Spleen (tissue), 11 donors: ENCODE measurements around the gene OPRM1. TPM values are rescaled to one million over a fixed set of nuclear protein-coding genes. Genes with fewer than 3 reads are reported as not detected.

ENCODE experiments used
- DNase-seq: peaks from one replicate; pipeline ENCODE4 v3.0.0-alpha.2; 2020
- H3K27ac ChIP-seq, 8 donors: fragments of 200-600 bp; sonication (generic) in 7 of 8; 1 replicate in 4 of 8; 2 replicates in 4 of 8; pipeline versions ENCODE4 v1.5.0 to v1.8.0; 2016 to 2021; ENCODE audit warnings: inconsistent platforms in 4 of 8, mild to moderate bottlenecking in 4 of 8, moderate library complexity in 1 of 8
- H3K27me3 ChIP-seq, 7 donors: fragments of 200-600 bp; sonication (generic) in 6 of 7; replicated peaks in 1 of 7; 1 replicate in 4 of 7; 2 replicates in 3 of 7; pipeline versions ENCODE4 v1.5.0 to v1.8.0; 2016 to 2021; ENCODE audit warnings: inconsistent platforms in 3 of 7, mild to moderate bottlenecking in 1 of 7
- H3K36me3 ChIP-seq, 6 donors: fragments of 200-600 bp; sonication (generic) in 5 of 6; 1 replicate in 4 of 6; 2 replicates in 2 of 6; pipeline versions ENCODE4 v1.5.0 to v1.8.0; 2016 to 2021; ENCODE audit warnings: inconsistent platforms in 2 of 6
- H3K4me1 ChIP-seq, 6 donors: fragments of 200-600 bp; sonication (generic) in 5 of 6; 1 replicate in 3 of 6; 2 replicates in 3 of 6; pipeline versions ENCODE4 v1.5.0 to v1.8.0; 2016 to 2021; ENCODE audit warnings: inconsistent platforms in 3 of 6
- H3K4me3 ChIP-seq, 8 donors: fragments of 200-600 bp; sonication (generic) in 7 of 8; 1 replicate in 4 of 8; 2 replicates in 4 of 8; pipeline versions ENCODE4 v1.5.0 to v1.8.0; 2016 to 2021; ENCODE audit warnings: inconsistent platforms in 4 of 8, mild to moderate bottlenecking in 4 of 8, moderate library complexity in 2 of 8
- H3K9me3 ChIP-seq, 8 donors: fragments of 200-600 bp; sonication (generic) in 7 of 8; 1 replicate in 4 of 8; 2 replicates in 4 of 8; pipeline versions ENCODE4 v1.5.0 to v1.8.0; 2016 to 2021; ENCODE audit warnings: inconsistent platforms in 4 of 8
- POLR2A ChIP-seq, 3 donors: fragments of 450-650 bp; IDR thresholded peaks; one replicate each; pipeline ENCODE4 v1.5.1; 2017; ENCODE audit warnings: antibody characterized with exemption in 3 of 3, mild to moderate bottlenecking in 1 of 3
- POLR2AphosphoS5 ChIP-seq, 3 donors: sonication (generic); formaldehyde crosslinking; IDR thresholded peaks; one replicate each; pipeline ENCODE4 v1.5.1; 2017; ENCODE audit warnings: antibody characterized with exemption in 3 of 3
- WGBS, 5 donors: extraction: QIAGEN DNeasy Blood & Tissue Kit in 3 of 5; methylation state at CpG; one replicate each; pipeline versions ENCODE4 v1.1.5 to v1.1.7; 2013 to 2018; 5-methylcytosine and 5-hydroxymethylcytosine counted together
- intact Hi-C: fragments of 100-400 bp; cut with DNase I; formaldehyde crosslinking; loops from one replicate; pipeline ENCODE4 v1.15.0; 2023; ENCODE audit warnings: low total_unique reads
- polyA plus RNA-seq, 3 donors: library from polyadenylated mRNA; stranded (reverse); fragments of 200-250 nt; gene quantifications; one replicate each; pipeline ENCODE4 v1.2.1, GENCODE V29; 2013
- total RNA-seq, 7 donors: library from RNA; depleted of rRNA in 3 of 7; stranded (reverse); fragments of >200 nt in 3 of 7; fragmentation: NEBNext Ultra II Directional in 4 of 7; extraction: Animal tissue kit (Norgen Biotek cat#: 25700) in 4 of 7; gene quantifications; one replicate each; pipeline versions ENCODE4 v1.1.0 to v1.2.1, GENCODE V29; 2016 to 2021
- TF ChIP-seq, protein P1 (sequence below), 11 experiments: fragments of 200-600 bp in 7 of 11; fragments of 450-650 bp in 4 of 11; sonication (generic) in 4 of 11; IDR thresholded peaks in 8 of 11; conservative IDR thresholded peaks in 3 of 11; 1 replicate in 7 of 11; 2 replicates in 4 of 11; pipeline versions ENCODE4 v1.4.0 to v1.8.0; 2016 to 2021; ENCODE audit warnings: antibody characterized with exemption in 11 of 11, inconsistent platforms in 4 of 11, mild to moderate bottlenecking in 1 of 11
- donor health status: healthy with polysubstance abuse.
- donor health status: DM: no; HTN: no; CAD: no; lungs with moderate emphysema.
- donor health status: DM: no; HTN: no; CAD: no.
- donor health status: Bipolar disorder and iron deficiency.
- donor health status: healthy.
- donor health status: DM: no; HTN: no; CAD: no.
- donor health status: DM: yes; HTN: yes; CAD: no.

The OPRM1 gene
- total and polyA plus RNA-seq, 10 donors = not detected

DNA sequence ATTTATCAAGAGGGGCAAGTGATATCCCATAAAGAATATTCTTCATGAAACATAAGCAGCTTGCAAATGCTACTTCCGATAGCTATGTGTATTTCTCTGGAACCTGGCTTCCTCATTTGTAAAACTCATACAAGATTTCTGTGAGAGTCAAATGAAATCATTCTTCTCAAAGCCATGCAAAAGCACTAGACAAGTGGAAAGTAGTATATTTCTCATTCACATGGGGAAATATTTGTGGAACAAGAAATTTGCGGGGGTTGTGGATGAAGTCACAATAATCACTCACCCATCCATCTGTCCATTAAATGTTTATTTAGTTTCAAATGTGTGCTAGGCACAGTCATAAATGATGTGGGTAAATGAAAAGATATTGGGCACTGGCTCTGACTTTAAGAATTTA is 167.1 kb downstream of the OPRM1 start:
- DNase-seq = no peak
- H3K4me1 ChIP-seq = no peaks in the 10 kb centered on the region
- H3K27me3 ChIP-seq = no peaks in the 10 kb centered on the region
- TF ChIP-seq, protein P1, sequence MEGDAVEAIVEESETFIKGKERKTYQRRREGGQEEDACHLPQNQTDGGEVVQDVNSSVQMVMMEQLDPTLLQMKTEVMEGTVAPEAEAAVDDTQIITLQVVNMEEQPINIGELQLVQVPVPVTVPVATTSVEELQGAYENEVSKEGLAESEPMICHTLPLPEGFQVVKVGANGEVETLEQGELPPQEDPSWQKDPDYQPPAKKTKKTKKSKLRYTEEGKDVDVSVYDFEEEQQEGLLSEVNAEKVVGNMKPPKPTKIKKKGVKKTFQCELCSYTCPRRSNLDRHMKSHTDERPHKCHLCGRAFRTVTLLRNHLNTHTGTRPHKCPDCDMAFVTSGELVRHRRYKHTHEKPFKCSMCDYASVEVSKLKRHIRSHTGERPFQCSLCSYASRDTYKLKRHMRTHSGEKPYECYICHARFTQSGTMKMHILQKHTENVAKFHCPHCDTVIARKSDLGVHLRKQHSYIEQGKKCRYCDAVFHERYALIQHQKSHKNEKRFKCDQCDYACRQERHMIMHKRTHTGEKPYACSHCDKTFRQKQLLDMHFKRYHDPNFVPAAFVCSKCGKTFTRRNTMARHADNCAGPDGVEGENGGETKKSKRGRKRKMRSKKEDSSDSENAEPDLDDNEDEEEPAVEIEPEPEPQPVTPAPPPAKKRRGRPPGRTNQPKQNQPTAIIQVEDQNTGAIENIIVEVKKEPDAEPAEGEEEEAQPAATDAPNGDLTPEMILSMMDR (IDR thresholded peaks at IDR 0.05 in 8 of 11, conservative IDR thresholded peaks at IDR 0.05 in 3 of 11) = no peak
- TF ChIP-seq POLR2AphosphoS5 (IDR thresholded peaks at IDR 0.05) = no peak
- no peak for TF ChIP-seq POLR2A (IDR thresholded peaks at IDR 0.05)
- intact Hi-C loops = no loop called here
- H3K27ac ChIP-seq = peak overlapping the region in 2 of 8 donors; percentile 2 to 18
- no peaks in the 10 kb centered on the region for H3K9me3 ChIP-seq
- no peak overlapping the region for H3K4me3 ChIP-seq
- 90 to 95% (median 93%) methylated on average over 2 of the region's 2 CpGs for WGBS, 5 donors
- H3K36me3 ChIP-seq = peaks cover 0 to 85% (median 2%) of the 10 kb centered on the region in 6 donors

DNA sequence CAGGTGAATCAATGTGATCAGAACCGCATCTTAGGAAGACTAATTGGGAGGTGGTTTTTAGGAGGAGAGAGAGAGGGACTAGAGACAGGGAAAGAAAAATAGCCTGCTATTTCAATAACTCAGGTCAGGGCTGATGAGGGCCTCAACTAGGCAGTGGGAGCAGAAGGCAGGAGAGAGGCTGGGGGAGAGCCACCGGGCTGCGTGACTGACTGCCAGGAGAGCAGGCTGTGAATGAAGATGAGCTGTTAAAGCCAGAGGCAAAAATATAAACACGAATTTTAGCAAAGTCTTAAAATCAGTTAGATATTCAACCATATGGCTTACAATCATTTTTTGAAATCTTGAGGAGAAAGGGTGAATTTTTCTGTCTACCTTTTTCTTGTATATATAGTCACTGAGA is 168.0 kb downstream of the OPRM1 start:
- no peaks in the 10 kb centered on the region for H3K4me1 ChIP-seq
- H3K36me3 ChIP-seq = peaks cover 0 to 88% (median 2%) of the 10 kb centered on the region in 6 donors
- intact Hi-C loops = no loop called here
- TF ChIP-seq, protein P1 (IDR thresholded peaks at IDR 0.05 in 8 of 11, conservative IDR thresholded peaks at IDR 0.05 in 3 of 11) = no peak
- TF ChIP-seq POLR2A (IDR thresholded peaks at IDR 0.05) = no peak
- TF ChIP-seq POLR2AphosphoS5 (IDR thresholded peaks at IDR 0.05) = no peak
- no peak overlapping the region for H3K4me3 ChIP-seq
- H3K9me3 ChIP-seq = no peaks in the 10 kb centered on the region
- WGBS, 5 donors = 67 to 79% (median 70%) methylated on average over 4 of the region's 4 CpGs
- H3K27ac ChIP-seq = no peak overlapping the region
- no peaks in the 10 kb centered on the region for H3K27me3 ChIP-seq
- no peak for DNase-seq

DNA sequence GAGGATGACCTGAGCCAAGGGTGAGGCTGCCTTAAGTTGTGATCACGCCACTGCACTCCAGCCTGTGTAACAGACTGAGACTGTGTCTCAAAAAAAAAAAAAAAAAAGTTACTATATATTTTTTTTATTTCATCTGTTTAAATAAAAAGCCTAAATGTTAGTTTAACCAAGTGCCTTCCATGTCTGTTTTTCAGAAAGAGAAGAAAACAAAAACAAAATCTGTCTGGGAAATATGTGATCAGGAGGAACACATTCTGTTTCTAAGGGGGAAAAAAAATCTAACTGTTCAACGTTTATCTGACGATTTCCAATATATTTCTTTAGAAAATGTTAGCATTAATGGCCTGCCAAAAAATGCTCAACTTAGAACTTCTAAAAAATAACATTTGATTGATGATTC is 170.5 kb downstream of the OPRM1 start:
- Histone ChIP-seq H3K4me3 (no peak overlapping the region), H3K4me1 (no peaks in the 10 kb centered on the region), H3K36me3 (peaks cover 0 to 97% (median 2%) of the 10 kb centered on the region in 6 donors), H3K9me3 (no peaks in the 10 kb centered on the region), H3K27me3 (no peaks in the 10 kb centered on the region), H3K27ac (no peak overlapping the region)
- TF ChIP-seq, protein P1 (IDR thresholded peaks at IDR 0.05 in 8 of 11, conservative IDR thresholded peaks at IDR 0.05 in 3 of 11) = no peak
- TF ChIP-seq POLR2A (IDR thresholded peaks at IDR 0.05) (no peak), POLR2AphosphoS5 (IDR thresholded peaks at IDR 0.05) (no peak)
- intact Hi-C loops = no loop called here
- 59 to 83% (median 61%) methylated on average over 3 of the region's 3 CpGs for WGBS, 5 donors
- no peak for DNase-seq

DNA sequence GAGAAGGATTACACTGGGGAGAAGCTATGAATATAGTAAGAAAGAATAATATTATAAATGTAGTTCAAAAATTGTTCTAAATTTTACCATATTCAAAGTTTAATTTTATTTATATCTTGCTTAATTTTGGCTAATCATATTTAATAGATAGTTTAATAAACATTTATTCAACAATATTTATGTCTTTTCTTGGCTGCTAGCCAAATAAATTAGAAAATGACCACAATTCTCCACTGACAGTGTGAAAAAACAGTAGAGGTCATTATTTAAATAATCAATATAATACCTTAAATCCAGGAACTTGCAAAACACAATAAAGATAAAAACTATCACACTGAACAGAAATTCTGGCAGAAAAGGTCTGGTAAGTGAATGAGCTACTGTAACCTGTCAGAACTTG is 171.6 kb downstream of the OPRM1 start:
- no peak for TF ChIP-seq POLR2A (IDR thresholded peaks at IDR 0.05)
- TF ChIP-seq POLR2AphosphoS5 (IDR thresholded peaks at IDR 0.05) = no peak
- TF ChIP-seq, protein P1 (IDR thresholded peaks at IDR 0.05 in 8 of 11, conservative IDR thresholded peaks at IDR 0.05 in 3 of 11) = no peak
- intact Hi-C loops = no loop called here
- peaks cover 0 to 88% (median 2%) of the 10 kb centered on the region in 6 donors for H3K36me3 ChIP-seq

More for the DNA sequence above, 171.6 kb downstream of the OPRM1 start:
- no peak overlapping the region for H3K27ac ChIP-seq
- no peak overlapping the region for H3K4me3 ChIP-seq
- DNase-seq = no peak
- H3K4me1 ChIP-seq = no peaks in the 10 kb centered on the region
- no peaks in the 10 kb centered on the region for H3K27me3 ChIP-seq
- H3K9me3 ChIP-seq = no peaks in the 10 kb centered on the region
